ENCODE results near the gene RAB40B.
A peak's percentile ranks its signal among the peaks of the same experiment; 100 is the strongest.

The RAB40B gene

GRCh38 chr17:82649501-82650261 is 48.8 kb downstream of the RAB40B start:
- DNase-seq (ENCODE audit: low read depth): no peak

GRCh38 chr17:82648742-82649331 is 49.7 kb downstream of the RAB40B start:
- DNase-seq (ENCODE audit: low read depth): no peak

GRCh38 chr17:82648165-82648668 is 50.3 kb downstream of the RAB40B start, which contains the start of gene WDR45B:
TSS of gene WDR45B (minus strand) at chr17:82648444. CDS start at chr17:82648340, 104 bp downstream.
- DNase-seq (ENCODE audit: low read depth): peak; percentile 79

- peak; percentile 36 for DNase-seq (ENCODE audit: low read depth)
Observed at GRCh38 chr17:82647593-82648164, 50.8 kb downstream of the RAB40B start.

GRCh38 chr17:82645516-82645915 is 53.0 kb downstream of the RAB40B start:
- no peak for DNase-seq (ENCODE audit: low read depth)

GRCh38 chr17:82644148-82644547 is 54.4 kb downstream of the RAB40B start:
- no peak for DNase-seq (ENCODE audit: low read depth)

- DNase-seq (ENCODE audit: low read depth): no peak
Observed at GRCh38 chr17:82642022-82642421, 56.5 kb downstream of the RAB40B start.

- DNase-seq (ENCODE audit: low read depth): no peak
Observed at GRCh38 chr17:82640036-82640435, 58.5 kb downstream of the RAB40B start.

GRCh38 chr17:82639628-82640027 is 58.9 kb downstream of the RAB40B start:
- DNase-seq (ENCODE audit: low read depth): no peak

- DNase-seq (ENCODE audit: low read depth): no peak
Observed at GRCh38 chr17:82638183-82638773, 60.2 kb downstream of the RAB40B start.

GRCh38 chr17:82636626-82637598 is 61.6 kb downstream of the RAB40B start:
- no peak for DNase-seq (ENCODE audit: low read depth)

GRCh38 chr17:82633343-82633742 is 65.2 kb downstream of the RAB40B start:
- DNase-seq (ENCODE audit: low read depth): no peak

GRCh38 chr17:82632451-82632850 is 66.0 kb downstream of the RAB40B start:
- no peak for DNase-seq (ENCODE audit: low read depth)

- no peak for DNase-seq (ENCODE audit: low read depth)
Observed at GRCh38 chr17:82631544-82631943, 67.0 kb downstream of the RAB40B start.

- DNase-seq (ENCODE audit: low read depth): no peak
Observed at GRCh38 chr17:82630212-82630611, 68.3 kb downstream of the RAB40B start.

GRCh38 chr17:82629748-82630147 is 68.8 kb downstream of the RAB40B start:
- DNase-seq (ENCODE audit: low read depth): no peak

GRCh38 chr17:82627405-82627804 is 71.1 kb downstream of the RAB40B start:
- no peak for DNase-seq (ENCODE audit: low read depth)

GRCh38 chr17:82623707-82624106 is 74.8 kb downstream of the RAB40B start:
- DNase-seq (ENCODE audit: low read depth): no peak

GRCh38 chr17:82619641-82620040 is 78.9 kb downstream of the RAB40B start:
- no peak for DNase-seq (ENCODE audit: low read depth)

- DNase-seq (ENCODE audit: low read depth): no peak
Observed at GRCh38 chr17:82619211-82619610, 79.3 kb downstream of the RAB40B start.

GRCh38 chr17:82616021-82616711 is 82.3 kb downstream of the RAB40B start:
- DNase-seq (ENCODE audit: low read depth): no peak

Measured in T follicular helper cell (primary cell).